ENCODE data around the gene ST6GALNAC3.

- TF ChIP-seq CTCF (IDR thresholded peaks at IDR 0.05), result no peak
- no peak for TF ChIP-seq ZFX (IDR thresholded peaks at IDR 0.05; ENCODE audit: borderline replicate concordance)
Measured at GRCh38 chr1:76542359-76542758, 467.8 kb downstream of the ST6GALNAC3 start.

All from 22Rv1 (cell line).